ENCODE measurements around the gene PRTG.
"Not testable (repeated sequence)": the region's sequence is repeated elsewhere in the genome, so short reads cannot be mapped to it uniquely, and the experiment has no call there.

Gene PRTG

GRCh38 chr15:55698653-55699052 is 44.3 kb downstream of the PRTG start:
- DNase-seq: no peak

- DNase-seq: no peak
These were observed 46.7 kb downstream of the PRTG start for GRCh38 chr15:55696221-55696620.

- DNase-seq: no peak
These were observed 47.5 kb downstream of the PRTG start for GRCh38 chr15:55695432-55695831.

- peak; percentile 72 to 85 for DNase-seq
These were observed 48.3 kb downstream of the PRTG start for GRCh38 chr15:55694652-55695150.

- DNase-seq: not testable (repeated sequence)
These were observed 49.8 kb downstream of the PRTG start for GRCh38 chr15:55693116-55693515.

- DNase-seq: no peak
These were observed 55.2 kb downstream of the PRTG start for GRCh38 chr15:55687792-55688191.

- DNase-seq: no peak
These were observed 57.7 kb downstream of the PRTG start for GRCh38 chr15:55685286-55685685.

GRCh38 chr15:55683376-55683775 is 59.6 kb downstream of the PRTG start:
- no peak for DNase-seq

- DNase-seq: no peak
These were observed 61.3 kb downstream of the PRTG start for GRCh38 chr15:55681631-55682030.

- no peak for DNase-seq
These were observed 66.4 kb downstream of the PRTG start for GRCh38 chr15:55676507-55676906.

GRCh38 chr15:55673287-55673686 is 69.7 kb downstream of the PRTG start:
- DNase-seq: no peak

GRCh38 chr15:55669270-55669669 is 73.7 kb downstream of the PRTG start:
- no peak for DNase-seq

- no peak for DNase-seq
These were observed 77.2 kb downstream of the PRTG start for GRCh38 chr15:55665605-55666227.

GRCh38 chr15:55661428-55661827 is 81.5 kb downstream of the PRTG start:
- DNase-seq: no peak

- no peak for DNase-seq
These were observed 82.8 kb downstream of the PRTG start for GRCh38 chr15:55660153-55660552.

GRCh38 chr15:55659481-55659880 is 83.5 kb downstream of the PRTG start:
- no peak for DNase-seq

GRCh38 chr15:55658886-55659285 is 84.1 kb downstream of the PRTG start:
- DNase-seq: no peak

GRCh38 chr15:55654561-55655031 is 88.4 kb downstream of the PRTG start:
- no peak for DNase-seq

GRCh38 chr15:55652909-55653495 is 90.0 kb downstream of the PRTG start:
- no peak for DNase-seq

- no peak for DNase-seq
These were observed 90.6 kb downstream of the PRTG start for GRCh38 chr15:55652359-55652758.

- DNase-seq: no peak
These were observed 93.9 kb downstream of the PRTG start for GRCh38 chr15:55649058-55649423.

- DNase-seq: no peak
These were observed 104.2 kb downstream of the PRTG start for GRCh38 chr15:55638764-55639163.

GRCh38 chr15:55637086-55637485 is 105.9 kb downstream of the PRTG start:
- no peak for DNase-seq

GRCh38 chr15:55633731-55634130 is 109.2 kb downstream of the PRTG start:
- no peak for DNase-seq

- no peak for DNase-seq
These were observed 110.5 kb downstream of the PRTG start for GRCh38 chr15:55632434-55632833.

All from NCI-H526 (cell line).